Measurements from ENCODE around the gene CYB561A3. TPM values are rescaled to one million over a fixed set of nuclear protein-coding genes. Genes with fewer than 3 reads are reported as not detected.

The CYB561A3 gene
- 34.8 and 37.2 TPM in 2 replicates for total RNA-seq
- 31.5 and 35.9 TPM in 2 replicates for polyA plus RNA-seq

- H3K4me2 ChIP-seq: peak within 1 kb of the TSS; percentile 90
- H3K27ac ChIP-seq: peak within 1 kb of the TSS; percentile 99
- H3K9me3 ChIP-seq (ENCODE audit: low read depth): no peaks in the 10 kb centered on the region
- H3K9me2 ChIP-seq (replicated peaks; ENCODE audit: insufficient read depth): no peaks in the 10 kb centered on the region
- H3K36me3 ChIP-seq (replicated peaks; ENCODE audit: insufficient read depth, low read depth): no peaks in the 10 kb centered on the region
- peaks cover 9% of the 10 kb centered on the region for H3K4me1 ChIP-seq (ENCODE audit: insufficient read depth)
- H3K4me3 ChIP-seq: peak within 1 kb of the TSS; percentile 71
- peak within 1 kb of the TSS; percentile 91 for H2AFZ ChIP-seq
- peak; percentile 96 for DNase-seq (ENCODE audit: low spot score)
- WGBS (ENCODE audit: low lambda C conversion rate, missing lambda C conversion rate): 1% methylated on average over 62 of the region's 63 CpGs
- H3K79me2 ChIP-seq: peaks cover 37% of the 10 kb centered on the region
- TF ChIP-seq EZH2phosphoT487 (IDR thresholded peaks at IDR 0.05; ENCODE audit: low read depth, severe bottlenecking, unreplicated experiment) (no peak), CTCF (IDR thresholded peaks at IDR 0.05; ENCODE audit: poor library complexity) (no peak), EZH2 (IDR thresholded peaks at IDR 0.05; ENCODE audit: borderline replicate concordance) (no peak)
- H4K20me1 ChIP-seq (ENCODE audit: insufficient read depth, poor library complexity, severe bottlenecking): no peaks in the 10 kb centered on the region
- H3K27me3 ChIP-seq: no peaks in the 10 kb centered on the region
Measured at GRCh38 chr11:61361741-61362541, at the start of gene CYB561A3, which contains the start of gene TMEM138. CYB561A3 (minus strand) TSS chr11:61361882; CDS start chr11:61356713, 5,169 bp downstream. TMEM138 (plus strand) TSS chr11:61362374; CDS start chr11:61364391, 2,017 bp downstream.

GRCh38 chr11:61406991-61407728 is 45.5 kb upstream of the CYB561A3 start:
- Histone ChIP-seq H3K9me3 (ENCODE audit: low read depth) (no peaks in the 10 kb centered on the region), H3K27ac (no peak overlapping the region), H3K4me2 (no peak overlapping the region), H3K79me2 (peaks cover 4% of the 10 kb centered on the region), H3K4me3 (no peak overlapping the region), H3K9me2 (replicated peaks; ENCODE audit: insufficient read depth) (no peaks in the 10 kb centered on the region), H4K20me1 (ENCODE audit: insufficient read depth, poor library complexity, severe bottlenecking) (no peaks in the 10 kb centered on the region), H3K4me1 (ENCODE audit: insufficient read depth) (no peaks in the 10 kb centered on the region), H2AFZ (no peak overlapping the region), H3K27me3 (no peaks in the 10 kb centered on the region), H3K36me3 (replicated peaks; ENCODE audit: insufficient read depth, low read depth) (no peaks in the 10 kb centered on the region)
- no peak for TF ChIP-seq EZH2phosphoT487 (IDR thresholded peaks at IDR 0.05; ENCODE audit: low read depth, severe bottlenecking, unreplicated experiment)
- TF ChIP-seq EZH2 (IDR thresholded peaks at IDR 0.05; ENCODE audit: borderline replicate concordance): no peak
- DNase-seq (ENCODE audit: low spot score): no peak
- 97% methylated on average over 5 of the region's 5 CpGs for WGBS (ENCODE audit: low lambda C conversion rate, missing lambda C conversion rate)

- Histone ChIP-seq H3K4me1 (ENCODE audit: insufficient read depth) (no peaks in the 10 kb centered on the region), H3K79me2 (peaks cover 4% of the 10 kb centered on the region), H3K36me3 (replicated peaks; ENCODE audit: insufficient read depth, low read depth) (no peaks in the 10 kb centered on the region), H2AFZ (no peak overlapping the region), H3K27ac (no peak overlapping the region), H3K9me3 (ENCODE audit: low read depth) (no peaks in the 10 kb centered on the region), H4K20me1 (ENCODE audit: insufficient read depth, poor library complexity, severe bottlenecking) (no peaks in the 10 kb centered on the region), H3K9me2 (replicated peaks; ENCODE audit: insufficient read depth) (no peaks in the 10 kb centered on the region), H3K4me3 (no peak overlapping the region), H3K4me2 (no peak overlapping the region), H3K27me3 (no peaks in the 10 kb centered on the region)
- 95% methylated on average over 2 of the region's 2 CpGs for WGBS (ENCODE audit: low lambda C conversion rate, missing lambda C conversion rate)
- TF ChIP-seq EZH2phosphoT487 (IDR thresholded peaks at IDR 0.05; ENCODE audit: low read depth, severe bottlenecking, unreplicated experiment) (no peak), EZH2 (IDR thresholded peaks at IDR 0.05; ENCODE audit: borderline replicate concordance) (no peak), CTCF (IDR thresholded peaks at IDR 0.05; ENCODE audit: poor library complexity) (no peak)
- DNase-seq (ENCODE audit: low spot score): no peak
Measured at GRCh38 chr11:61406067-61406466, 44.4 kb upstream of the CYB561A3 start.
